Measurements from ENCODE around the gene ROBO3.

Gene ROBO3

DNA sequence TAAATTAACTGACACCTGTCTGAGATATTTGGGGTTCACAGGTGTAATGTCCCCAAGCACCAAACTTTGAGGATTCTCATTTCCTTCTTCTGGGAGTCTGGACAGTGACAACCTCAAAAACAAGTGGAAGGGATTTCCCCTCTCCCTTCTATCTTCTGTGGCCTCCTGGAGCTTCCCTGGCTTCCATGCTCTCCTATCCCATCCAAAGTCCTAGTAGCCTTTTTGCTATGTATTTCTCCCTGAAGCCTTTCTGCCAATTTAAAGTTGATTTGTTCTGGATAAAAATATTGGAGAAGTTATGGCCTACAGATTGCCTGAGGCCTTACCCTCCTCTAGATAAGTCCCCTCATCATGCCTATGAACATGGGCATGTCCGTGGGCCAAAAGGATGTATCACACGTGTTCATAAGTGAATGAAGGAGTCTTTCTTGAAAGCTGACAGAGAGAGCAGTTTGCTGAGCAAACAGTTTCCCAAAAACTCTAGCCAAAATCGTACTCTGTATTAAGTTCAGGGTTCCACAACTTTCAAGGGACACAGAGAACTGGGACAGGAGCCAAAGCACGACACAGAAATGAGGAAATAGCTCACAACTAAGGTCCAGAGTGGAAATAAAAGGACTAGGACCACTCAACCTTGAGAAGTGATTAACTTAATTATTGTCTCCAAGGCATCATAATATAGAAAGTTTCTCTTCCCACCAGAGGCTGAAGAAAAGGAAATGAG is 63.9 kb downstream of the ROBO3 start:
- ChIA-PET CTCF (interaction anchor here (1.4 to 1.5 kb wide), 3 partner anchors 9 to 62 kb away, joined by 3 to 4 read pairs (median 3); no protein-coding TSS in a partner anchor), POLR2A (no interaction called here)
- DNase-seq (ENCODE audit: low read depth, low spot score), result no peak
- no peak overlapping the region for H3K4me3 ChIP-seq (ENCODE audit: low read depth, low read length)
- TF ChIP-seq, protein P1, sequence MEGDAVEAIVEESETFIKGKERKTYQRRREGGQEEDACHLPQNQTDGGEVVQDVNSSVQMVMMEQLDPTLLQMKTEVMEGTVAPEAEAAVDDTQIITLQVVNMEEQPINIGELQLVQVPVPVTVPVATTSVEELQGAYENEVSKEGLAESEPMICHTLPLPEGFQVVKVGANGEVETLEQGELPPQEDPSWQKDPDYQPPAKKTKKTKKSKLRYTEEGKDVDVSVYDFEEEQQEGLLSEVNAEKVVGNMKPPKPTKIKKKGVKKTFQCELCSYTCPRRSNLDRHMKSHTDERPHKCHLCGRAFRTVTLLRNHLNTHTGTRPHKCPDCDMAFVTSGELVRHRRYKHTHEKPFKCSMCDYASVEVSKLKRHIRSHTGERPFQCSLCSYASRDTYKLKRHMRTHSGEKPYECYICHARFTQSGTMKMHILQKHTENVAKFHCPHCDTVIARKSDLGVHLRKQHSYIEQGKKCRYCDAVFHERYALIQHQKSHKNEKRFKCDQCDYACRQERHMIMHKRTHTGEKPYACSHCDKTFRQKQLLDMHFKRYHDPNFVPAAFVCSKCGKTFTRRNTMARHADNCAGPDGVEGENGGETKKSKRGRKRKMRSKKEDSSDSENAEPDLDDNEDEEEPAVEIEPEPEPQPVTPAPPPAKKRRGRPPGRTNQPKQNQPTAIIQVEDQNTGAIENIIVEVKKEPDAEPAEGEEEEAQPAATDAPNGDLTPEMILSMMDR (IDR thresholded peaks at IDR 0.05; ENCODE audit: insufficient read depth, low read length, missing control alignments), result no peak

DNA sequence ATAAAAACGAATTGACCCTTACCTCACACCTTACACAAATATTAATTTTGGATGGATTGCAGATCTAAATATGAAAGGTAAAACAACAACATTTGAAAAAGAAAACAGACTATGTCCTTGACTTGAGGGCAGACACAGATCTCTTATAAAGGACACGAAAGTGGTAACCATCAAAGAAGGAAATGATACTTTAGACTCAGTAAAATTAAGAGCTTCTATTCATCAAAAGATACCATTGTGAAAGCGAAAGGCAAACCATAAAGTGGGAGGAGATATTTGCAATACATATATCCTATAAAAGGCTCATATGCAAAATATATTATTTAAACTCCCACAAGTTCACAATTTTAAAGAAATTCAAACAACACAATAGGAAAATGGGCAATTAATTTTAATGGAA is 65.6 kb downstream of the ROBO3 start:
- POLR2A ChIA-PET, result no interaction called here

More for the DNA sequence above, 65.6 kb downstream of the ROBO3 start:
- H3K4me3 ChIP-seq (ENCODE audit: low read depth, low read length), result no peak overlapping the region
- no peak for DNase-seq (ENCODE audit: low read depth, low spot score)
- TF ChIP-seq, protein P1 (IDR thresholded peaks at IDR 0.05; ENCODE audit: insufficient read depth, low read length, missing control alignments), result no peak
- CTCF ChIA-PET, result interaction anchor here (0.7 to 1.7 kb wide), 2 partner anchors 11 to 55 kb away, joined by 3 to 6 read pairs; no protein-coding TSS in a partner anchor

Measured in AG04449 (cell line).